SK-N-SH (cell line): Measurements from ENCODE around the gene CYP8B1. TPM values are rescaled to one million over a fixed set of nuclear protein-coding genes. Genes with fewer than 3 reads are reported as not detected.

Source experiments
- CTCF ChIA-PET: fragments of 300-600, 350-600 bp; formaldehyde crosslinking; extraction: SDS; loops from one replicate; lab custom pipeline; 2021; lab: Yijun Ruan, JAX
- POLR2A ChIA-PET: fragments of 350-600 bp; sonication (Branson Sonifier 250); formaldehyde crosslinking; extraction: SDS; loops from one replicate; lab custom pipeline; 2020; ENCODE audit warnings: antibody characterized with exemption, inconsistent platforms; lab: Yijun Ruan, JAX
- DNase-seq: peaks from one replicate; pipeline ENCODE4 v3.0.0; 2012
- H2AFZ ChIP-seq: fragments of 200-600 bp; sonication (generic); 2 replicates; pipeline ENCODE4 v1.8.1; 2016; ENCODE audit warnings: antibody characterized with exemption, mild to moderate bottlenecking, low read depth
- H3F3A ChIP-seq: fragments of 200-600 bp; sonication (generic); replicated peaks from 2 replicates; pipeline ENCODE3; 2016; ENCODE audit warnings: antibody characterized with exemption, mild to moderate bottlenecking; ENCODE audit not compliant: insufficient read depth
- H3K27ac ChIP-seq, 2 experiments: fragments of 200-500 bp in 1 of 2; fragments of 200-600 bp in 1 of 2; sonication (Bioruptor generic) in 1 of 2; sonication (generic), shearing (Covaris generic) in 1 of 2; 2 replicates each; pipeline versions ENCODE4 v1.5.1 to v1.6.1; 2014 to 2016; ENCODE audit warnings: low read depth in 2 of 2, inconsistent platforms in 1 of 2, low read length in 1 of 2, mild to moderate bottlenecking in 1 of 2, mixed read lengths in 1 of 2
- H3K27me3 ChIP-seq: fragments of 200-600 bp; sonication (generic), shearing (Covaris generic); 2 replicates; pipeline ENCODE4 v1.6.1; 2016; ENCODE audit warnings: mixed run types; ENCODE audit not compliant: insufficient read depth
- H3K36me3 ChIP-seq, 2 experiments: fragments of 200-500 bp in 1 of 2; fragments of 200-600 bp in 1 of 2; sonication (Bioruptor generic) in 1 of 2; sonication (generic) in 1 of 2; replicated peaks in 1 of 2; 2 replicates each; pipeline versions ENCODE3 to v1.5.1; 2014 to 2016; ENCODE audit warnings: low read length in 1 of 2, mild to moderate bottlenecking in 1 of 2; ENCODE audit not compliant: insufficient read depth in 2 of 2, control insufficient read depth in 1 of 2
- H3K4me1 ChIP-seq, 2 experiments: fragments of 200-500 bp in 1 of 2; fragments of 200-600 bp in 1 of 2; sonication (Bioruptor generic) in 1 of 2; sonication (generic), shearing (Covaris generic) in 1 of 2; 2 replicates each; pipeline versions ENCODE4 v1.5.1 to v1.6.1; 2014 to 2016; ENCODE audit warnings: low read depth in 1 of 2, low read length in 1 of 2, mixed run types in 1 of 2; ENCODE audit not compliant: insufficient read depth in 2 of 2, control insufficient read depth in 1 of 2
- H3K4me2 ChIP-seq: fragments of 200-600 bp; sonication (generic), shearing (Covaris generic); 2 replicates; pipeline ENCODE4 v1.6.1; 2017; ENCODE audit warnings: mixed run types
- H3K4me3 ChIP-seq, 2 experiments: fragments of 200-500 bp in 1 of 2; fragments of 200-600 bp in 1 of 2; sonication (Bioruptor generic) in 1 of 2; sonication (generic), shearing (Covaris generic) in 1 of 2; 2 replicates each; pipeline versions ENCODE4 v1.5.1 to v1.8.1; 2014 to 2016; ENCODE audit warnings: low read depth in 2 of 2, inconsistent platforms in 1 of 2, low read length in 1 of 2, mild to moderate bottlenecking in 1 of 2, mixed read lengths in 1 of 2, moderate library complexity in 1 of 2
- H3K79me2 ChIP-seq: fragments of 200-600 bp; sonication (generic); 2 replicates; pipeline ENCODE4 v1.8.1; 2017; ENCODE audit warnings: mild to moderate bottlenecking; ENCODE audit not compliant: insufficient read depth
- H3K9ac ChIP-seq: fragments of 200-600 bp; sonication (generic); 2 replicates; pipeline ENCODE4 v1.6.1; 2017; ENCODE audit warnings: mixed run types
- H3K9me2 ChIP-seq: fragments of 200-600 bp; sonication (generic); 2 replicates; pipeline ENCODE4 v1.6.1; 2017; ENCODE audit warnings: mixed run types
- H3K9me3 ChIP-seq: fragments of 200-600 bp; sonication (generic); 2 replicates; pipeline ENCODE4 v1.6.1; 2017; ENCODE audit warnings: mixed run types, mild to moderate bottlenecking, moderate library complexity
- H4K20me1 ChIP-seq: fragments of 200-600 bp; sonication (generic); 2 replicates; pipeline ENCODE4 v1.6.1; 2017; ENCODE audit warnings: mild to moderate bottlenecking, mixed run types; ENCODE audit not compliant: insufficient read depth
- EP300 ChIP-seq, 2 experiments: IDR thresholded peaks; 2 replicates each; pipeline versions ENCODE4 v1.4.0 to v1.6.1; 2012; ENCODE audit warnings: borderline replicate concordance in 1 of 2, low read depth in 1 of 2, low read length in 1 of 2
- IRF3 ChIP-seq: fragments of 150-350 bp; IDR thresholded peaks from 2 replicates; pipeline ENCODE4 v1.6.1; 2016; ENCODE audit warnings: mild to moderate bottlenecking, low read depth, low read length
- JUND ChIP-seq: IDR thresholded peaks from 2 replicates; pipeline ENCODE4 v1.4.0; 2012
- MAX ChIP-seq: IDR thresholded peaks from 2 replicates; pipeline ENCODE4 v1.4.0; 2012; ENCODE audit warnings: low read depth
- NFIC ChIP-seq: IDR thresholded peaks from 2 replicates; pipeline ENCODE4 v1.4.0; 2012; ENCODE audit warnings: borderline replicate concordance
- NRF1 ChIP-seq: IDR thresholded peaks from 2 replicates; pipeline ENCODE4 v1.6.1; 2012; ENCODE audit warnings: low read depth, mild to moderate bottlenecking, low read length
- POLR2AphosphoS5 ChIP-seq: IDR thresholded peaks from 2 replicates; pipeline ENCODE4 v1.6.1; 2012; ENCODE audit warnings: low read depth, low read length
- RCOR1 ChIP-seq: fragments of 150-350 bp; IDR thresholded peaks from 2 replicates; pipeline ENCODE4 v1.6.1; 2017; ENCODE audit warnings: antibody characterized with exemption, low read length
- YY1 ChIP-seq: IDR thresholded peaks from 2 replicates; pipeline ENCODE4 v1.4.0; 2012; ENCODE audit warnings: low read depth, mild to moderate bottlenecking
- ZBTB33 ChIP-seq: IDR thresholded peaks from 2 replicates; pipeline ENCODE4 v1.4.0; 2012; ENCODE audit warnings: low read depth, borderline replicate concordance
- WGBS: methylation state at CpG from one replicate; pipeline ENCODE4 v1.1.6; 2017; ENCODE audit warnings: low lambda C conversion rate; 5-methylcytosine and 5-hydroxymethylcytosine counted together
- polyA plus RNA-seq, 3 experiments: library from polyadenylated mRNA; depleted of rRNA; stranded (reverse); fragments of >200 nt; gene quantifications; 2 replicates each; pipeline ENCODE4 v1.2.3, GENCODE V29; 2012

CYP8B1 gene
- polyA plus RNA-seq, 1 of the 3 experiments (the other 2 are of a cell fraction): not detected

- H3K27ac ChIP-seq: no peak overlapping the region
- TF ChIP-seq JUND (no peak), IRF3 (no peak), ZBTB33 (no peak), POLR2AphosphoS5 (no peak)
- TF ChIP-seq, all 33 proteins: peak for 0
- Histone ChIP-seq H3K9me2 (no peaks in the 10 kb centered on the region), H3K79me2 (no peaks in the 10 kb centered on the region), H3K27me3 (peaks cover 8% of the 10 kb centered on the region; the same call in 1 of the 2 replicates), H3K9me3 (no peaks in the 10 kb centered on the region), H2AFZ (no peak overlapping the region), H3K9ac (no peak overlapping the region), H3K36me3 (no peaks in the 10 kb centered on the region), H4K20me1 (no peaks in the 10 kb centered on the region), H3F3A (no peaks in the 10 kb centered on the region), H3K4me2 (no peak overlapping the region), H3K4me1 (peaks cover 0 to 11% of the 10 kb centered on the region in 2 experiments; a peak in 1 of 4 replicates), H3K4me3 (no peak overlapping the region)
- POLR2A ChIA-PET: no interaction called here
- CTCF ChIA-PET: interaction anchor here (1.4 to 1.9 kb wide), 2 partner anchors 16 to 24 kb away, joined by 4 to 6 read pairs; no protein-coding TSS in a partner anchor
- no peak for DNase-seq
- 17% methylated on average over 4 of the region's 4 CpGs for WGBS
These were observed 19.9 kb downstream of the CYP8B1 start for GRCh38 chr3:42855547-42856380.

- H3F3A ChIP-seq: no peaks in the 10 kb centered on the region
- no peak overlapping the region for H3K27ac ChIP-seq
- peaks cover 0 to 11% of the 10 kb centered on the region in 2 experiments; a peak in 1 of 4 replicates for H3K4me1 ChIP-seq
- TF ChIP-seq EP300 (IDR thresholded peaks at IDR 0.05; ENCODE audit: borderline replicate concordance in 1 of 2, low read depth in 1 of 2, low read length in 1 of 2) (no peak), YY1 (no peak), ZBTB33 (no peak), NRF1 (no peak), MAX (no peak), RCOR1 (no peak), IRF3 (no peak), NFIC (no peak)
- no peak overlapping the region for H2AFZ ChIP-seq
- H3K79me2 ChIP-seq: no peaks in the 10 kb centered on the region
- no peak overlapping the region for H3K4me2 ChIP-seq
- ChIA-PET POLR2A (no interaction called here), CTCF (no interaction called here)
- no peak overlapping the region for H3K9ac ChIP-seq
- no peak overlapping the region for H3K4me3 ChIP-seq
- no peak for DNase-seq
- H3K9me3 ChIP-seq: no peaks in the 10 kb centered on the region
- no peaks in the 10 kb centered on the region for H3K9me2 ChIP-seq
- H3K36me3 ChIP-seq: no peaks in the 10 kb centered on the region
- H3K27me3 ChIP-seq: peaks cover 8% of the 10 kb centered on the region; the same call in 1 of the 2 replicates
- H4K20me1 ChIP-seq: no peaks in the 10 kb centered on the region
These were observed 20.5 kb downstream of the CYP8B1 start for GRCh38 chr3:42855219-42855546.
